HG03025 (cell line): ENCODE results near the gene STON2.

Source experiments
- ATAC-seq: cut with Tn5 transposase; IDR thresholded peaks from one replicate; pipeline ENCODE4 v1.9.1; 2021; ENCODE audit warnings: mild to moderate bottlenecking, moderate library complexity; ENCODE audit not compliant: unreplicated experiment, low FRiP score

STON2 gene

DNA sequence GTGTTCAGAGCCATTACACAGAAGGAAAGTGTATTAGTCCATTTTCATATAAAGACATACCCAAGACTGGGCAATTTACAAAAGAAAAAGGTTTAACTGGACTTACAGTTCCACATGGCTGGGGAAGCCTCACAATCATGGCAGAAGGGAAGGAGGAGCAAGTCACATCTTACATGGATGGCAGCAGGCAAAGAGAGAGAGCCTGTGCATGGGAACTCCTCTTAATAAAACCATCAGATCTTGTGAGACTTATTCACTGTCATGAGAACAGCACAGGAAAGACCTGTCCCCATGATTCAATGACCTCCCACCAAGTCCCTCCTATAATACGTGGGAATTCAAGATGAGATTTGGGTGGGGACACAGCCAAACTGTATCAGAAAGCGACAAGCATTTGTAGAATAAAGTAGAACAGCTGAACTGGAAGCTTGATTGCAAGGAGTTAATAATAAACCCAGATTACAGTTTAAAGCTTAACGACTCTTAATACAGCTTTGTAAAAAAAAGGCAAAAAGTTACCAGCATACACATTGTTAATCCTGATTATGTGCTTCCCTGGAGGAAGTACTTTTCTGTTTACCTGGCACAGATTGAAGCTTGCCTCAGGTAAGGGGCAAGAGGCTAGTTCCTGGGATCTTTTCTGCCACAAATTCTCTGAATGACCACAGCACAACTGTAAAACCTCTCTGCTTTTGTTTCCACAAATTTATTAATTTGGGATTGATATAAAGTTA lies 18.1 kb upstream of the STON2 start:
- ATAC-seq = no peak

DNA sequence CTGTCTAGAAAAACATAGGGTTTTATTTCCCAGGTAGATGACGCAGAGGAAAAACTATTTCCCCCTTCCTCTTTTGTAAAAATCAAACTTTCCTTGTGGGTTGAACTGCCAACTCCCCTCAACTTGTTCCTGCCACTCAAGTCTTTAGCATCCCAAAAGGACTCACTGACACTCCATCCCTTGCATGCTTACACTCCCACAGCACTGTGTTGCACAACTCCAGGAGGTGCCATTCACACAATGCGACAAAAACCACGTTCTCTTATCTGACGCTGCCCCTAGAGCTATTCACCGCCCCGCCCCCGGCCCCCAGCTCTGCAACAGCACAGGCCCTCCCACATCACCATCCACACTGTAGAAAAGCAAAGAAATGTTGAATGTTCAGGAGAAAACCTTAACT lies 16.9 kb upstream of the STON2 start:
- no peak for ATAC-seq

DNA sequence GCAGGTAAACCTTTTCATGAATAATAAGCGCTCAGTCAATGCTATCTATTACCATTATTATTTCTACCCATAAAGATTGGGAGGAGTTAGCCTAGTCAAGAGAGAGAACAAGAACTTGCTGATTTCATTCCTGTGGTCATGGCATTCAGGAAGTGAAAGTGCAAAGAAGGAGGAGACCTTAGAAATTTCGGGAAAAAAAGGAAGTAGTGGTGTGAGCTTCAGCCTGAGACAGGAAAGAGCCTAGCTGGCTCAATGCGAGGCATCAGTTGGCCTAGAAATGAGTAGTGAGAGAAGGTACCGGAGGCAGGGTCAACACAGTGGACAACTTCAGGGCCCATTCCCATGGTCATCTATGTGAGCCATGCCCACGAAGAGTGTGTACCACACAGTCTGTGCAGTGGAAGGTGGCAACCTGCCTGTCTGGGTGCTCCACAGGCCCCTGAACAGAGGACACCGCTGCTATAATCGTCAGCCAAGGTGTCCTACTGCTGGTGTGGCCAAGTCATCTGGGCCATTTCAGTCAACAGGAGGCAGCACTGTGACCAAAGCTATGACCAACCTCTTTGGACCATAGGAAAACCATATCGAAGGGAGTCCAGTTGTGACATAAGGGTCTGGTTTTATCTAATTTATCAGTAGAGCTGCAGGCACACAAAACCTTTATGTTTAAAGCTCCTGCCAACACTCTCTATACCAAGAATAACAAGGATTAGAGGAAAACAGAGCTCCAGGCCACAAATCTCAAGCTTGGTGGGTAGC lies 16.2 kb upstream of the STON2 start:
- no peak for ATAC-seq

DNA sequence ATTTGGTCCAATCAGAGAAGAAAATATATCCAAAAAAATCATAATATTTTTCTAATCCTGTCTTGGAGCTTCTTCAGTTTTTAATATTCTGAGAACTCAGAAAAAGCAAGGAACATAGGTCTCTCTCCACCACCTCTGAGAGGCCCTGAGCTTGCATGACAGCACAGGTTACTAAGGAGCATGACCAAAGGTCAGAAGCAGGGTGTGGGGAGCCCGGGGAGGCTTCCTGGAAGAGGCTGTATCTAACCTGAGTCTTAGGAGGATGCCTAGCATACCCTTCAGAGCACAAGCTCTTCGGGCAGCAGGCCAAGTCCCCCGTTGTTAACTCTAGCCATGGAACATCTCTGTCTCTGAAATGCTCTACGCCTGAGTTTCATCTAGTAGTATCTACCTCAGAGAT lies 15.7 kb upstream of the STON2 start:
- no peak for ATAC-seq

DNA sequence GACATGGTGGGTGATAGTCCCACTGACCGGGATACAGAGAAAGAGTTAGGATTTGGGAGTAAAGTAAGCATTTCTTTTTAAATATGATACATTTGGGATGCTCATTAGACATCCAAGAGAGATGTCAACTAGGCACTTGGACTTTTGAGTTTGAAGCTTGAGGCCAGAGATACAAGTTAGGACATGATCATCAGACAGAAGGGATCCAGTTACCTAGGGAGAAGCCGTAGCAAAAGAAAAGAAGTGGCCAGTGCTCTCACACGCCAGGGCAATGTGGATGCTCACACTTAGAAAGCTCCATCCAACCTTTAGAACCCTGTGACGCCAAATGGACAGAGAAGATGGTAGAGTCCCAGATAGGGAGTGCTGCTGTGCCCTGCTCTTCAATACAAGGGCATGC lies 14.0 kb upstream of the STON2 start:
- no peak for ATAC-seq

DNA sequence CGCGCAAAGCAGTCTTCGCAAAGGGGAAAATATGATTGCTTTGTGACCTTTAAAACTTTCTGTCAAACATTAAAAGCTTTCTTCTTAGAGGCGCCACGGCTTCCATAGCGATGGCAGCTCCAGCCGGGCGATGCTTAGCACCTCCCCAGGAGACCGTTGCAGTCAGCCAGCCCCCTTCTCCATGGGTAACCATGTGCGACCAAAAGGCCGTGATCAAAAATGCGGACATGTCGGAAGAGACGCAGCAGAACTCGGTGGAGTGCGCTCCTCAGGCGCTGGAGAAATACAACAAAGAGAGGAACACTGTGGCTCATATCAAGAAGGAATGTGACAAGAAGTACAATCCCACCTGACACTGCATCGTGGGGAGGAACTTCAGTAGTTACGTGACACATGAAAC lies 12.7 kb upstream of the STON2 start:
- ATAC-seq = no peak

DNA sequence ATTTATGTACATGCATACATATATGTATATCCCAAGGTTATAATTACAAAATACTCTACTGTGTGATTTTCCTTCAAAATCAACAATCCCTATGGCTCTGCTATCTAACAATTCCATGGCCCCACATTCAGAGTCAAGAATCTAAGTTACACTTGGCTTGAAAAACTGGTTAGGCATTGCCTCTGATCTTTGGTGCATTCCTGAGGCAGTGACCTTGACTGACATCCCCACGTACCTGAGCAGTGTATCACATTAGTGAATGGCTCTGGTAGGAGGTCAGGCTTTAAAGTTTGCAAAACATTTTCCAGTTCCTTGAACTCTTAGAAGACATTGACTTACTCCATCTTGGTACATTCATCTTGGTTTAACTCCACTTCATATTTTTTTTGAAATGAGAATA lies 8.5 kb upstream of the STON2 start:
- ATAC-seq = no peak

DNA sequence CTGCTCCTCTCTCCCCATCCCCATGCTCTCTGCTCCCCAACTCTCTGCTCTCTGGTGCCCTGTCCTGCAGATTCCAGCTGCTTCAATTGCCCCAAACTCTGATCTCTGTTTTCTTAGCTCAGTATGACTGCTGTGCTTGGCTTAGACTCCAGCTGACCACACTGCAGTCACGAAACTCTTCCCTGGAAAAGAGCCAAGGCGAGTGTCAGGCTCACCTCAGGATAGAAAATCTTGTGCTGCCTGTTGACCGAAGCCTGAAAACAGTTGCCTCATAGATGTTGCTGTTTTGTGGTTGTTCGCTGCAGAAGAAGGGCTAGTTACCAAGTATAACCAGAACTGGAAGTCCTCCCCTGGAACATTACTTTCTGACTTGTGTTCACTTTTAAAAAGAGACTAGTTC lies 6.7 kb upstream of the STON2 start:
- no peak for ATAC-seq

DNA sequence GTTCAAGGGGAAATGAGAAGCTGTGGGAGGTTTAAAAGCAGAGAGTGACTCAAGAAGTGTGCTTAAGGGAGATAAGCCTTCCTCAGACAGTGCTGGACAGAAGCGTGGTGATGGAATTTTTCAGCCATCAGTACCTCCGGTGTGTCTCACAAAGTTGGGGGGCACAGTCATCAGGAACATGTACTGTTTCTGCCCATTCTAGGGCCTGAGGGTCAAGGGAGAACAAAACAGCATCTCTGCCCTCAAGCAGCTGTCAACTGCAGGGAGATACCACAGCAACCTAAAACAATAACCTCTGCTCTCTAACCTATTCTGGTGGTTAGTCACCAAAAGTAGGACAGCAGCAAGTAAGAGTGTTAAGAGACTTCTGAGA lies 2.0 kb upstream of the STON2 start:
- ATAC-seq = no peak

DNA sequence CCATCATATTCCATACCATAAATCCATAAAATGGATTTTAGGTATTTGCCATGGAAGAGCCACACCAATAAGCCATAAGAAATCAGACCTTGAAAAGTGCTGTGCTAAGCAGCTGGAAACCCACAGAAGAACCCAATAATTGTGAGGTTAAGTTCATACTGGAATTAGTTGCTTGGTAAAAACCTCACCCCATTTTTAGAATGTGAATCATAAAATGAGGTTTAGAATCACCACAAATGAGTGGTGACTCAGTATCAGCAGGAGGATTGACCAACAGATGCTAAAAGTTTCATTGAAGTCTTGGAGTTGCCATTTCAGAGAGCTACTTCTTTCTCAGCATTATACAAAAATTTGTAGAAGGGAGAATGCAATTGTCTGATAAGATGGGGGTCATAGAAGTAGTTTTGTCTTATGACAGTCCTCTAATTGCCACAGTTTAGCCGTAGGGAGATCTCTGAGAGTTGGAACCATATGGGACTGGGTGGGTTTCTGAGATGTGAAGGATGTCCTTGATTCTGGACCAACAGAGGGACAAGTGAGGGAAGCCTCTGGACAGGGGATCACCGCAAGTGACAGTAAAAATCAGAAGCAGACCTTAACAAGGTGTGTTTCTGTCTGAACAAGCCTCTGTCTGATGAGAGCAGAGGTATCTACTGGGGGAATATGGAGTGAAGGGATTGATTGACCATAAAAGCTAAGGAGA lies 1.4 kb upstream of the STON2 start:
- no peak for ATAC-seq

DNA sequence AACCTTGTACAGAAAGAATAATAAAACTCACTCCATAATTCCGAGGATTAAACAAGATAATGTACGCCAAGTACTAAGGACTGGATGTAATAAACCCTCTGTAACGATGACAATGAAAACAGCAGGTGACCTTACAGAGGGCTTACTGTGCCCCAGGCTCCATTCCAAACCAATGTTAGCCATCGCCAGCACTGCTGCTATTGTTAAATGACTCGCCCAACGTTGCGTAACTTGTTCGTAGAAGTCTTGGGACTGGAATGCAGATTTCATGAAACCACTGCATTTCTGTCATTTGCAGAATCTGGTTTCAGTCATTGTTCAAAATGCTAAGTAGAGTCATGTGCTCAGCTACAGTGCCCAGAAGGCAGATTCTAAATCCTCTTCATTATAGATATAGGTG lies 728 bp upstream of the STON2 start:
- ATAC-seq = no peak

DNA sequence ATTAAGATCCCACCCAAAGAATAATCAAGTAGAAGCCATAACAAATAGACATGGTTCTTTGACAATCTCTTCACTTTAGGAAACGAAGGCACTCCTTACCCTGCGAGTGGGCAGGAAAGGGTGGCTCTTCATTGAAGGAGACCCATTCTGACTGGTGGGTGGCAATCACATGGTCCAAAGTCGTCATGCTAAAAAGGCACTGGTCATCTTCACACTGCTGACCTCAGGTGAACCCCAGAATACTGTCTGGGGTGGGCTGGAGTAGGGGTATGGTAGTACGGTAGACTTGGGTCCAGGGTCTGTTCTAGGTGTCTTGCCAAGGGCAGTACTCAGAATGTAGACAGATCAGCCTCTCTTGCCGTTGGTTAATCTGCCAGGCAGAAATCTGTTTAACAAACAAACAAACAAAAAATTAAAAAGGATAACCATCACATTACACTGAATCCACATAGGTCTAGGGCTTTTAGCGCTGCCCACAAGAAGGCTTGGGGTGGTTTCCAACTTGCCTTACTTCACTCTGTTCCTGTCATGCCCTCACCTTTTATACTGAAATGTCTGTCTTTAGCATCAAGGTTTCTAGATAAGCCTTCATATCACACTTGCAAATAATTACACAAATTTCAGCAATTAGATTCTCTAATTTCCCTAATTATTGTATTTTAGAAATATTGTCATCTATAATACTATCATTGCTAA lies 1.8 kb downstream of the STON2 start:
- no peak for ATAC-seq

DNA sequence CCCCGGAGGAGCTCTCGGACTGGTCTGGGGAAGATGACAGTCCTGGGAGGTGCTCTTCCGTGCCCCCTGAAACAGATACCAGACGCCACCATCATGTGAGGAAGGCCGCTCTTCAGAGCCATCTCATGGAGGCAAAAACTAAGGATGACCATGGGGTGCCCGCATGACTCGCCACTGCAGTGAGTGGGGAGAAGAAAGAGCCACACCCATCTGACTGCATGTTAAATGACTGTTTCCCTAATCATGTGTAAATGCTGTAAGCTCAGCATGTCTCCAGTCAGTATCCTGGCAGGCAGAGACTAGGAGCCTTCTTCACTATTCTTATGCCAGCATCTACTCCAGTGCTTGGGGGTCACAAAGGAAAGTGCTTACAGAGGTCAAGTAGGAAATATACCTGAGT lies 4.0 kb downstream of the STON2 start:
- no peak for ATAC-seq

DNA sequence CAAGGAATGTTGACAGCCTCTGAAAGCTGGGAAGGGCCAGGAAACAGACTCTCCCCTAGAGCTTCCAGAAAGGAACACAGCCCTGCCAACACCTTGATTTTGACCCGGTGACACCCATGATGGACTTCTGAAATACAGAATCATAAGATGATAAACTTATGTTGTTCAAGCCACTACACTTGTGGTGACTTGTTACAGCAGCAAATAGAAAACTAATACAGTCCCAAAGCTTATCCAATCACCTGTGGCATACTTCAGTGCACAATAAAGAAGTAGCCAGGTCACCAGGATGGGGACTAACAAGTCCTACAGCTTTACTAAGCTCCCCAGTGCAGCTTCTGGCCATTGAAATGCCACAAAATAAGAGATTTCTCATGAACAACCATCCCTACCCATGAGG lies 5.4 kb downstream of the STON2 start:
- ATAC-seq = no peak

DNA sequence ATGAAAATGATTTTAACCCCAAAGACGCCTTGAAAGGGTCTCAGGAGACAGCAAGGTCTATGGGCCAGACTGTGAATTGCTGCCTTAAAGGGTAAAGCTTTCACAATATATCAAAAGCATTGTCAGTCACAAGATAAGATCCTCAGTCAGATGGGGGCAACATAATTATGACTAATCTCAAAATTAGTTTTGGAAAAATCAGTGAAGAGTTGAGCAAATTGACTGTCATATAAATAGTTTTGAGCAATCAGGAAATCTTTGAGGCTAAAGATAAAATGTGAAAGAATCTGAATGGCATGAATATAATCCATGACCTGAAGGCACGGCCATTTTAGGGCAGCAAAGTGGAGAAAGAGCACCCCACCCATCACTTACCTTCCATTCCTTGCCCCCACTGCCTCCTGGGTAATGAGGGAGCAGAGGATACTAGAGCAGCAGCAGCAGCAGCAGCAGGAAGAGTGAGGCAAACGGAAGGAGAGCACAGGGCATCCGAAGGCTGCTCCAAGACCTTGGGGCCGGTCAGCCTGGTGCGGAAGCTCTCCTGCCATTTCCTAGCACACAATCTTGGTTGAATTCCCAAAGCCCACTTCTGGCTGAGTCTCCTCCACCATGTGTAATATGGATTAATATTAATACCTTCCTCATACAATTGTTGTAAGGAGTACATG lies 7.0 kb downstream of the STON2 start:
- no peak for ATAC-seq

DNA sequence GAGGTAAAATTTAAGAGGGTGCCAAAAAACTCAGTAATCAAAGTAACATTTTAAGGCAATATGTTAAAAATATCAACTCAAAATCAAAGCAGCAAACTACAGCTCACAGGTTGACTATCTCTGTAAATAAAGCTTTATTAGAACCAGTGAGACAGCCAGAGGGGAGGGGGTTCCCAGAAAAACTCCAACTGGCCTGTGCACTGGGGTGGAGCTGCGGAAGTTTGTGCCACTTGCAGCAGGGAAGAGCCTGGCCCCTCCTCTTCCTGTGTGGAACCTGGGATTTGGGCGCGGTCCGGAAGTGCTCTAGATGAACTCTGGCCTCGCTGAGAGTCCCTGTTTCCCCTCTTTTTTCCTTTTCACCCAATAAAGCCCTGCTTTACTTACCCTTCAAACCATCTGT lies 8.1 kb downstream of the STON2 start:
- no peak for ATAC-seq

DNA sequence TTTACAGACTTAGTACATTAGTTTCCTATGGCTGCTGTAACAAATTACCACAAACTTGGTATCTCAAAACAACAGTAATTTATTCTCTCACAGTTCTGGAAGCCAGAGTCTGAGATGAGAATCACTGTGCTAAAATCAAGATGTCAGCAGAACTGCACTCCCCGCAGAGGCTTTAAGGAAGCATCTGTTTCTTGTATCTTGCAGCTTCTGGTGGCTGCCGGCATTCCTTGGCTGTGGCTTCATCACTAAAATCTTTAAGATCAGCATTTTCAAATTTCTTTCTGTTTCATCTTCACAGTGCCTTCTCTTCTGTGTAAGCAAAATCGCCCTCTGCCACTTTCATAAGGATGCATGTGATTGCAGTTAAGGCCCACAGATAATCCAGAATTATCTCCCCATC lies 9.4 kb downstream of the STON2 start:
- ATAC-seq = no peak

DNA sequence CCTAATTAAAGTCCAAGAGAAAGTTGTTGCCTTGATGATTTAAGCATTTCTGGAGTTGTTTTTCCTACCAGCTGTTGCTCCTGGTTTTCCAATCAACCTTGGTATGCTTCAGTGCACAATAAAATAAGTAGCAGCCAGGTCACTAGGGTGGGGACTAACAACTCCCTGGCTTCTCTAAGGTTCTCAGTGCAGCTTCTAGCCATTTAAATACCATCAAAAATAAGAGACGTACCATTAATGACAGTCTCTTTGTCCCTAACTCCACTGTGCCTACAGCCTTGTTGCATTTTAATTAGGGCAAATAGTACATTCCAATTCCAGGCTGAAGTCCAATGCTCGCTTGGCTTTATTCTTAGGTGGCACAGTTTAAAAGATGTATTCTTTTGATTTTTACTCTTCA lies 11.8 kb downstream of the STON2 start:
- ATAC-seq = no peak

DNA sequence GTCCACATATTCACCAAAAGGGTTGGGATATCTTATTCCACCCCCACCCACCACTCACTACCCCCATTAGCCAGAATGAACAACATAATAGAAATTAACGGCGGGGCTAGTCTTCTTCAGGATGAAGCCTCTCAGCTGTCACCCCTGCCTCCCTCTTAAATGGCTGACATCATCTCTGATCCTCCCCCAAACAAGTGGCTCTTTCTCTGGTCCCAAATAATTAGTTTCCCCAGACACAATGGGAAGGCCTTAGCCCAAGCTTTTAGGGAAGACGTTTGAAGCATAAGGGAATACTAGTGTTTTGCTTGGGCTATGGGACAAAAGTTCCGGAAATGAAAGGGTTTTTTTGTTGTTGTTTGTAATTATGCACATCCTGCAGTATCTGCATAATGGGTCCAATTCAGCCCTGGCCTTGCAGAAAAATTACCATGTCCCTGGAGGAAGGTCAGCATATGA lies 13.8 kb downstream of the STON2 start:
- no peak for ATAC-seq

DNA sequence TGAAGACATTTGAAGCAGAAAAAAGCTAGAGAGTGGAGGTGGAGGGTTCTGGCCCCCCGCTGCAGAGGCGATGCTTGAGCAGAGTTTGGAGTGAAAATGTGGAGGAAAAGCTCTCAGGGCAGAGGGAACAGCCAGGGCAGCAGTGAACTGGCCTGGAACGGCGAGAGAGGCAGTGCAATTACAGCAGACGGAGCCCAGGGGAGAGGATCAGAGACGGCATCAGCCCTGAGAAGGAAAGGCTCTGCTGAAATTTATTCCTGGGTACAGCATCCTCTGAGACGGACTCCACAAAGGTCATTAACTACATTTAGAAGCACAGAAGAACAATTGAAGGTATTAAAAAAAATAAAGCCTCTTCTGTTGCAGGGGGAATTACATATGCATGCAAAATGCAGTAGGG lies 14.2 kb downstream of the STON2 start:
- ATAC-seq = no peak

DNA sequence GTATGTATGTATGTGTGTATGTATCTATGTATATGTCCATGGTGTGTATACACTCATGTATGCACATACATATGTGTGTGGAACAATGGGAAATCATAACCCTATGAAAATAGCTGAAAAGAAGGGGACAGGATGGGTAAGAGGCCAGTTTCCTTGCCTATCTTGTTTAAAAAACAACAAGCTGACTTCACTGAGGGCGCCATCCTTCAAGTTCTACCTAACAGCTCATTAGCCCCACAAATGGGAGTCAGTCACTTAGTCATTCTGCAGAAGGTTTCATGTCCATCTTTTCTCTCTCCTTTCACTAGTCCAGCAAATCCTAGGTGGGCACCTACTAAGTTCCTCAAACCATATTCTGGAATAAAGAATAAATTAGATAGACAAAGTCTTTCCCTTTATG lies 14.7 kb downstream of the STON2 start:
- no peak for ATAC-seq
